Stimulated activated CD4-positive, alpha-beta T cell treated with anti-CD3 and anti-CD28 coated beads, TNF-alpha, amount 100 ng/mL, for 24 hours (primary cell): ENCODE data around the gene LRRC1.

ENCODE experiments used
- DNase-seq, 3 experiments: peaks; one replicate each; pipeline ENCODE4 v3.0.0-alpha.2; 2020; ENCODE audit warnings: low read depth in 3 of 3

Gene LRRC1

DNA sequence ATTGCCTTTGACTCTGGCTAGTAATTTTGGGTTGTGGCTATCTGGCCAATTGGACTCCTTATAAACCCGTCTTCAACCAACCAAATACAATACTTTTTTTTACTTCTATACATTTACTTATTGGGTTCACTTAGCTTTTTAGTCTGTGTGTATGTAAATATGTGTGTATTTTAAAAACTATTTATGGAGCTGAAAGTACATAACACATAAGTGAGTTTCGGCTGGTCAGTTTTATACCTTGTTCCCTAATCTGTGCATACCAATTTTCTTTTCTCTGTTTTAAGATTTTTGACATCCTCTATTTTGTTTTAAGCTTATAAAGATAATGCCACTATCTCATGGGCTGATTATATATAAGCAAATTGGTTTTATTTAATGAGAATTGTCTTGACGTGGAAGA, 129.5 kb downstream of the LRRC1 start:
- no peak for DNase-seq

DNA sequence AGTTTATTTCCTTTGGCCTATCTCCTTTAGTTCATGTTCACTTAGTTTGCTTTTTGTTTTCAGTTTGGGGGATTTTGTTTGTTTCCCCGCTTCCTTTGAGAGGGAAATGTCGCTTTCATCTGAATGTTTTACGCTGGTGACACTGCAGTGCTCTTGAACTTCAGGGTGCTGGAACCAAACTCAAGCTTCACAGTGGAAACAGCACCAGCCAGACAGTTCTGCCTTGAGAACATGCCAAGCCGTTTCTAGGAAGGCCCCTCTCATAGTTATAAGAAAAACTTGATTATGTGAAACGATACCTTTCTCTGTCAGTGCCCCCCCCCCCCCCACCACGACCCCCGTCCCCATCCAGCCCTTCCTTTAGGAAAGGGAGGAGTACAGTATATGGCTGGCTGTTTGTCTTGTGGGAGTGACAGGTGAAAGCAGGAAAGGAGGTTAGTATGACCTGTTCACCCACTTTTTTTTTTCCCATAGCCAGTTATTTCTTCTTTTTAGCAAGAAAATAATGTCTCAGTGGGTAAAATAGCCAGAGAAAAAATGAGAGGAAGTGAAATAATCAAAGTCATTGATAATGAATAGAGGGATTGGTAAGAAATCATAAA, 130.1 kb downstream of the LRRC1 start:
- DNase-seq: no peak

DNA sequence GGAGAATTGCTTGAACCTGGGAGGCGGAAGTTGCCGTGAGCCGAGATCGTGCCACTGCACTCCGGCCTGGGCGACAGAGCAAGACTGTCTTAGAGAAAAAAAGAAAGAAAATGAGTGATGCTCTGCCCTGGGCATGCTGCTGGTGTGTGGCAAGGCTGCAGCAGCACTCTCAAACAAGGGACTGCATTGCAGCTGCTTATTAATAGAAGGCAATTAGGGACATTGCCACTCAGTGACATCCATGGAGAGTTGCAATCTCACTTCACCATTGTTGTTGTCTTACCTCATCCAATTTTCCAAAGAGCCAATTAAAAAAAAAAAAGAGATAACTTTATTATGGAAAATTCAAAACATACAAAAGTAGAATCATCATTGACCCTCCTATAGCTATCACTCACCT, 131.1 kb downstream of the LRRC1 start:
- no peak for DNase-seq

DNA sequence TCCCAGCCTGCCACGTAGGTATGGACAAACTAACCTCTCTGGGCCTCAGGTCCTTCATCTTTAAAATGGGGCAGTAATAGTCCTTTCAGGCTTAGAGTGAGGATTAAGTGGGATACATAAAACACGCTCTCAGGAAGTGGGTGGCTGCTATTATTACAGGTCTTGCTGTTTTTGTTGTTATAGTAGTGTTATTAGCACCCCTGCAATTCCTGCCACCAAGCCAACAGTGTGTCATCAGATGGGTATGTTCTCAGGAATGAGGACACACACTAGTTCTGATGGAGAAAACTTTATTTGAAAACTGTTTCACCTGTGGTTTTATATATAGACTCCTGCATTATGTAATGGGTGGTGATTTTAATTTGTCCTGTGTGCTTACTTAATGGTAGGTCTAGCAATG, 131.7 kb downstream of the LRRC1 start:
- no peak for DNase-seq

DNA sequence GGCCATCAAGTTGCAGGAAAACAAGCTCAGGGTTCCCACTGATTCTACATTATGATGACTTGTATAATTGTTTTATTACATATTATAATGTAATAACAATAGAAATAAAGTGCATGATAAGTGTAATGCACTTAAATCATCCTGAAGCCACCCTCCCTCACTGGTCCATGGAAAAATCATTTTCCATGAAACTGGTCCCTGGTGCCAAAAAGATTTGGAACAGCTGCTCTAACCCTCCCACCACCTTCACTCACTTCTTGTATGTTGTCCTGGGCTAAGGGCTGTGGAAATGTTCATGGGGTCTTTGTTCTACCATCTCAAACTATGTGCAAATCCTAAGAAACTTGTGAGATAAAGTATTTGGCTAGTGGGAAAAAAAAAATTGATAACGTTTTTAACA, 133.8 kb downstream of the LRRC1 start:
- DNase-seq: no peak

DNA sequence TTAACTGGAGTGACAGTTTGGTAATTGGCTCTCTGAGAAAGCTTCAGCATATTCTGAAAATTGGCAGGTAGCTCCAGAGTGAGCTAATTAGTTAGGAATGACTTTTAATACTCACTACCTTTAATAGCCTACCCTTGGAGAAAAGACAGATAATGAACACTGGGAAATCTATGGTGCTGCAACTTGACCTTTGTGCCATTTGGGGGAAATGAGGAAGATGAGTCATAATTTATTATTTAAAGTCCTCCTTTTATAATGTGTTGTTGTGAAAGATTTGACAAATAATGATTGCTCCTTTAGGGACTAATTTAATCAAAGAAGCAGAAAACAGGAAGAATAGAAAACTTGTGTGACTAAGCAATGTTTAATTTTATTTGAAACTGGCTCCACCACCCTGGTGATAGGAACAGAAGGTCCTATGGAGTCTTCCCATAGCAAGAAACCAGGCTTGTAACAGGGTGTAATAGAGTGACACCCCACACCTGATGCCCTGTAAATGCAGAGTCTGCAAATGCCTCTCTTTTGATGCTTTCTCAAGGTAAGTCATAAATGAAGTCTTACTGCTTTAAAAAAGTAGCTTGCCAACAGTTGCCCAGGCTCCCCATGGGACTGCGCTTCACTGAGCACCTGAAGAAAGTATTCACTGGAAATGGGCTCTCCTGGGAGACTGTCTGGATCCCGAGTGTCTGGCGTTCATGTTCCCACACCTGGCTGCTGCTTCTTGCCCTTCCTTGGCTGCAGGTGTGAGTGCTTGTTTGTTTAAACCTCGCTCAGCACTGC, 134.4 kb downstream of the LRRC1 start:
- no peak for DNase-seq

DNA sequence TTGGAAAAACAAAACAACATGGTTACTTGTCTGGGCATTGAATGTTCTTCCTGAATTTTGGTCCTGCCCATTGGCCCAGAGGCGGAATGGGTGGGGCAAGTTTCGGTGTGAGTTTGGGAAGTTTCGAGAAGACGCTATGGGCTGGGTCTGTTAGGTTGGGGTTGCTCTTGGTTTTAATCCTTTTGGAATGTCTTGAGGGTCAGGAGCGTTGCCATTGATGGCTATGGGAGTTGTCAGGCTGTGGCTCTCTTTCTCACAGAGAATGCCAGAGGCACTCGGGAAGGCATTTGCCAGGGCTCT, 135.0 kb downstream of the LRRC1 start:
- no peak for DNase-seq

DNA sequence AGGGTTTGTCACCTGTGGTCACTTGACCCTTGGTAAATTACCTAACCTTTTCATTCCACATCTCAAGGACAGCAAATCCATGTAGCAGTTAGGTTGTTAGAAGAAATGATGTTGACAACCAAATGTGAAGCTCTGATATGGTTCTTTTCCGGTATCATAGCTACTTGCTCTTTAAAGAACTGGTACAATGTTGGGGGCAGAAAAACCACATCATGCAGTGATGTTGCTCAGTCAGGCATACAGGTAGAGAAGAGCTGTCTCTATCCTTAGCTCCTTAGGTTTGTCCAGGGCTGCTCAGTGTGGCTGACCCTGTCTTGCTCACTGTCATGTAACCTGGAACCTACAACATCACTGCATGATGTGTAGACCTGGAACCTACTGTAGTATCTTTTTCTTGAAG, 135.5 kb downstream of the LRRC1 start:
- no peak for DNase-seq

DNA sequence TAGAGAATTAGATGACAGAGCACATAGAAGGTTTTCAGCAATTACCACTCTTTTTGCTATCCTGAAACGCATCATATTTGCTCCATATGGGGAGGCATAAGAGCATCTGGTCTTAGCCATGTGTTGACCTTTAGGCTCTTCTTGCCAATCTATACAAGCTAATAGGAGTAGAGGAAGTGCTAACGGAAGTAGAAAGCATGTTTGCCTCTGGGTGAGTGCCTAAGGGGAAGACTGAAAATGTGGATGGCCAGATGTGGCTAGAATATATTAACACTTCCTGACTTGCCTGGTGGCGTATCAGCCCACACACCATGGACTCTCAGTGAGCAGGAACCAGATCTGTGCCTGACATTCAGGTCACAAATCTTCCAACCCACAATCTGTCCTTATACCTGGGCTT, 136.3 kb downstream of the LRRC1 start:
- no peak for DNase-seq

DNA sequence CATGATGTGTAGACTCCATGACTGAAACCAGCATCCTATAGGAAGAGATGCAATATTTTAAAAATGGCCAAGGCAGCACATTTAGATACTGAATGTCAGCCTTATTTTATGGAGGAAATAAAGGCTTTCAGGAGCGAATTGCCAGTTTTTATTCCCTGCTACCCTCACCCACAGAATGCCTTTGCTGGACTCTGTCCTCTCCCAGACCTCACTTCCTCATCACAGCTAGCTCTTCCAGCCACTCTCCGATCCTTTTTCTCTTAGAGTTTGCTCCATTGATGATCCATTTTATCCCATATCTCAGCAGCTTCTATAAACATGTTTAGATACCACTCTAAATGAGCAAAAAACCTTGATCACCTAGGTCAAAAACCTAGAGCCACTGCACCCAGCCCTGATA, 137.7 kb downstream of the LRRC1 start:
- no peak for DNase-seq

DNA sequence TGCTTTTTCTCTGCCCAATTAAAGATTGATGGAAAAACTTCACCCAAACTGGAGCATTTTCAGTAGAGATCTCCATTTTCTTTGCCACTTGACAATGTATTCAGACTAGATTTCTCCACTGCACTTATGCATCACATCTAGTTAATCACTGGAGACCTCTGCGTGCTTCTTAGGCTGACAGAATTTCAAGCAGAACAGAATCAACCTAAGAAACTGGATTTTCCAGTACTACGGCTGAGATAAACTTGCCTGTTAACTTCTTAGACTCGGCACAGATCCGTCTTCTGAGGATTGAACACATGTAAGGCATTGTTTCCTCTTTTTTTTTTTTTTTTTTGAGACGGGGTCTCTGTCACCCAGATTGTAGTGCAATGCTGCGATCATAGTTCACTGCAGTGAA, 139.2 kb downstream of the LRRC1 start:
- DNase-seq: no peak

DNA sequence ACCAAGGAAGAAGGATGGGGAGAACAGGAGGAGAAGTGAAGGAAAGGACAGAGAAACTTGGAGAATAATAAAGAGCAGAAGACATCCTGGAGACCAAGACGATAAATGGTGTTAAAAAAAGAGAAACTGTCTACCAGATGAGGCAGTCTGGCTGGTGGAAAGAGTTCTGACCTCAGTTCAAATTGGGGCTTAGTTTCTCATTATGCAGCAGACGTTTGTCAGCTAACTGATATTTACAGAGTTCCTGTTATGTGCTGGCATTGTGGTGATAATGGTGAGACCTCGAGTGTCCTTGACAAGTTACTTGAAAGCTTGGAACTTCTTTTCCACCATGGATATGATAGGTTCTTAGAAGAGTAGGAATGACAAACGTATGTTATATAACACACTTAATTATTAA, 142.7 kb downstream of the LRRC1 start:
- DNase-seq: no peak

DNA sequence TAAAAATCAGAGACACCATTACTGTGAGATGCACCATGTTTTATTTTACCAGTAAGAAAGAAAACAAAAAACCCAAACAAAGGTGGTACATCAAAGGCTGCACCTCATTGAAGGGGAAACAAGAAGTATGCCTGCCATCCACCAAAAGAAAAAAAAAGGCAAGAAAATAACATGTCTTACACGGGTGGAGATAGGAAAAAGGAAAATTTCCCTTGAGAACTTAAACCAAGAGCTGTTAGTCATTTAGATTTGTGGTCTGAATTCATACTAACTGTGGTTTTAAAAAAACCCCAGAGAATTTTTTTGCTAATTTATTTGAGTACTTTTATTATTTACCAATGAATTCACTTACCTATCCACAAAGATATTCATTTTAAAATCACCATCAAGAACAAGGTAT, 144.0 kb downstream of the LRRC1 start:
- DNase-seq: no peak

DNA sequence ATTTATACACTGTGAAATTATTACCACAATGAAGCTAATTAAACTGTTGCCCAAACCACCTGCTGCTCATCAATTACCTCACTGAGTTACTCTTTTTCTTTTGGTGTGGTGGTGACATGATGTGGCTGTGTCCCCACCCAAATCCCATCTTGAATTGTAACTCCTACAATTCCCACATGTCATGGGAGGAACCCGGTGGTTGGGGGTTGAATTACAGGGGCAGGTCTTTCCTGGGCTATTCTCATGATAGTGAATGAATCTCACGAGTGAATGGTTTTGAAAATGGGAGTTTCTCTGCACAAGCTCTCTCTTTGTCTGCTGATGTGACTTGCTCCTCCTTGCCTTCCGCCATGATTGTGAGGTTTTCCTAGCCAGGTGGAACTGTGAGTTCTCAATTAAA, 145.0 kb downstream of the LRRC1 start:
- no peak for DNase-seq

DNA sequence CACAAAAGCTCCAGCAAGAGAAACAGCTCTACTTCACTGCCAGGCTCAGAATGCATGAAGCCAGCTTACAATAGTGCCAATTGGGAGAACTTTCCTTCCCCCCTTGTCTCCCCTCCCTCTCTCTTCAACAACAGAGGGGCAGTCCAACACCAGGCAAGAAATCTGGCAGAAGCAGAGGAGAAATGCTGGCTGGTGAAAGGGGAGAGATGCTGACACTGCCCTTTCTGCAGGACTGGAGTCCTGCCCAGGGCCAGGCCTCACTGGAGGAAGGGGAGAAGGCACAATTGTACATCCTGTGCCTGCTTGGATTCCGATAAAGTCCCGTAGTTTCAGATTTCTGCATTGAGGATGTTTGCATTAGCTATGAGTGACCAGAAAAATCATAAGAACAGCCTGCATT, 148.6 kb downstream of the LRRC1 start:
- DNase-seq: no peak

DNA sequence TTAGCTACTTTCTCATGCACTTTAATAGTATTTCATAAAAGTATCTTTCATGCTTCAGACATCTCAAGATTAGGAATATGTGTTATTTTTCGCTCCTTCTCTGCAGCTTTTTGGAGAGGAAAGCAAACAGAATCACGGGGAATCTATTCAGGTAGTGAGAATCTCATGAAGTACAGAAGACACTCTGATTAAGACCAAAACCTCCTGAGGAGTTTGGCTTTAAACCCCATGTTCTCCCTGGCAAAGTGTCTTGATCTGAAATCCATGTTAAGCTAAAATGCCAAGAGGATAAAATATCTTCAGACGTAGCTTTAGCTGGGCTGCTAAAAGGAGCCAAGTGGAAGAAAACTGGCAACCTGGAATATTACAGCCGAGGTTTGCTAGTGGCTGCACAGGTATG, 149.3 kb downstream of the LRRC1 start:
- DNase-seq: no peak

DNA sequence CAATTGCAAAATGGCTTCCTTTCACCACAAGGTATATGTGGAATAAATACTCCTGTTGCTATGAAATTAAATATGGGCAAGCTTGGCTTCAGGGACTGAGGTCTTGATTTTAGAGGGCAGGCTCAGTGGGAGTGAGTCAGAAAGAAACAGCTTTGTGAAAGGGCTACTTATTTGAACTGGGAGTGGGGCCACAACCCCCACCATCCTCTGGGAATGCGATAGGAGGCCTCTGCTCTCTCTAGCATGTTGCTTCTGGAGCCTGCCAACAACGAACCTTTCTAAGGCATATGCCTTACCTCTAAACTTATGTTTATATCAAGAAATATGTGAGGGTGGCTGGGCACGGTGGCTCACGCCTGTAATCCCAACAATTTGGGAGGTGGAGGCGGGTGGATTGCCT, 149.7 kb downstream of the LRRC1 start:
- DNase-seq: no peak

DNA sequence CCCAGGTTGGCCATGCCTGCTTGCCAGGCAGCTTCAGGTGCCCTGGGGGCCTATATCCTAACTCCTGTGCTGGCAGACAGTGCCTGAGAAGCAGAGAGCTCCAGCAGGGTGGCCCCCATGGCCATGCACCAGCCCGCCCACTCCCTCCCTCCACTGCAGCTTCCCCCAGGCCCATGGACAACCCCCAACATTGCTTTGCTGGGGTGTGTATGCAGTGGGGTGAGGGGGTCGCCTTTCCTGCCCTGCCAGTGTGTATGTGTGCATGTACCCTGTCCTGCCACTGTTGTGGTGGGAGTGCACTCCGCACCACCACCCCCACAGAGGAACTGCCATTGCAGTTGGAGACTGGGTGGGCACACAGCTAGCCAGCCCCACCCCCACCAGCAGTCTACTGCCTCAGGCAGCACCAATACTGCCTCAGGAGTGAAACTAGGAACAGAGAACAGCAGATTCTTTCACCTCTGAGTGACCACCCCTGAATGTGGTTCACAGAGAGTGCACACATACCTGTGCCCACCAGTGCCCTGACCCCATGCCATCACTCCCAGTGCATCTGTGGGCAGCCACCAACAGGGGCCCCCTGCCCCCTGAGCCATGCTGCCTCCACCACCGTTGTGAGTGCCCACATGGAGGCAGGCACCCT, 151.1 kb downstream of the LRRC1 start:
- DNase-seq: no peak

DNA sequence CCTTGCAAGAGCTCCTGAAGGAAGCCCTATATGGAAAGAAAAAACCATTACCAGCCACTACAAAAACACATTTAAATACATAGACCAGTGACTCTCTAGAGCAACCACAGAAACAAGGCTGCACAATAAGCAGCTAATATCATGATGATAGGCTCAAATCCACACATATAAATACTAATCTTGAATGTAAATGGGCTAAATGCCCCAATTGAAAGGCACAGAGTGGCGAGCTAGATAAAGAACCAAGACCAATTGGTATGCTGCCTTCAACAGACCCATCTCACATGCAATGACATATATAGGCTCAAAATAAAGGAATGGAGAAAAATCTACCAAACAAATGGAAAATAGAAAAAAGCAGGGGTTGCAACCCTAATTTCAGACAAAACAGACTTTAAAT, 153.0 kb downstream of the LRRC1 start:
- DNase-seq: no peak

DNA sequence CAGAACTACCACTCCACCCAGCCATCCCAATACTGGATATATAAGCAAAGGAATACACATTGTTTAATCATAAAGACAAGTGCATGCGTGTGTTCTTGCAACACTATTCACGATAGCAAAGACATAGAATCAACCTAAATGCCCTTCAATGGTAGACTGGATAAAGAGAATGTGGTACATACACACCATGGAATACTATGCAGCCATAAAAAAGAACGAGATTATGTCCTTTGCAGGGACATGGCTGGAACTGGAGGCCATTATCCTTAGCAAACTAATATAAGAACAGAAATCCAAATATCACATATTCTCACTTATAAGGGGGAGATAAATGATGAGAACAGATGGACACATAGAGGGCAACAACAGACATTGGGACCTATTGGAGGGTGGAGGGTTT, 156.6 kb downstream of the LRRC1 start:
- no peak for DNase-seq

DNA sequence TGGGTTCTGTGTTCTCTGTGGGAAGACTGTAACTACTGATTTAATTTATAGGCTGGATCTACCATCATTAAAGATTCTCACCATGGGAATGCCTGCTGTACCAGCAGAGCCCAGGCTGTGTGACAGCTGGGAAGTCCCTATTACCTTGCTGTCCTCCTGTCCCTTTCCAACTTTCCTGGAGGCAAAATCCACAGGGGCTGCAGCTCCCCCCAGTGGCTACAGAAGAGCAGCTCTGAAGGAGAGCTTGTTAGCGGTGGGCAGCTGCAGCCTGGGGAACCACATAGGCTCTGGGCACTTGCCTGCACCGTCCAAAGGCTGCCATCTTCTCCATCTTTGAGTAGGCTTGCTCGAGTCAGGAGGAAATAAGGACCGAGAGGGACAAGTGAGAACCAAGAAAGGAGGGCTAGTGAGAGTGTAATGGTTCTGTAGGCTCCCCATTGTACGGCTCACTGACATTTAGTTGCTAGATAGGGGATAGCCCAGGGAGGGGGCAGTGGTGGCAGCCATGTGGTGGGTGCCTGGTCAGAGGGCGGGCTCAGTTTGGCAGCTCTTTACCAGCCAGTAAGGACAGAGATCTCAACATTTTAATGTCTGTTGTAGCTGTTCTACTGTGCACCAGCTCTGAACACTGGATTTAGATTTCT, 161.4 kb downstream of the LRRC1 start:
- no peak for DNase-seq

DNA sequence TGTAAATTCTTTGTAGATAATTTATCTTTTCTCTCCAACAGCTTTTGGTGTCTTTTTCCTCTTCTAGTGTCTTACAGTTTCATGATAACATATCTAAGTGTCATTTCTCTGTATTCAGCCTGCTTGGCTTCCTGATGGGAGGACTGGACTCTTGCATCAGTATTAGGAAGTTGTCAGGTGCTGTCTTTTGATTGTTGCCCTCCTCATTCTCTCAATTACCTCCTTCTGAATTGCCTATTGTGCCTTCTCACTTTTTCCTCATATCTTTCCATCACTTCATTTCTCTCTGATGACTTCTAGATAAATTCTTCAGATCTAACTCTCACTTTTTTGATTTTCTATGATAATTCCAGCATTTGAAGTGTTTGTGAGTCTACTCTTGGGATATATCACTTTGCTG, 162.0 kb downstream of the LRRC1 start:
- no peak for DNase-seq

DNA sequence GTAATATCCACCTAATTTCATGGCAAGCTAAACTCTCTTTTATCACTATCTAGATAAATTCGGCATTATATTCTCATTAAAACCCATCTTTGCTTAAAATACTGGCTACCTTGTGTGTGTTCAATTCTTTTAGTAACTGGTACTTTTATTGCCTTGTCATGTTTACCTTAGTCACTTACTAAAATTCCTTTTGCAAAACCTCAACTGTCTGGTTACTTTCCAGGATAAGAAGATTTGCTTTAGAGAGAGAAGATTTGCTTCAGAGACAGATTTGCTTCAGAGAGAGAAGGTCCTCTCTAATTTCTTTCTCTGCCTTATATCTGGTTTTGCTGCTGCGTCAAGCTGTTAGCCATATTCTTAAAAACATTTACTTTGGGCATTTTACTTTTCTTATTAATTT, 164.9 kb downstream of the LRRC1 start:
- DNase-seq: no peak
